D721Med (cell line): ENCODE results near the gene CAPZB.

Source experiments
- DNase-seq: peaks from one replicate; pipeline ENCODE4 v3.0.0; 2011; ENCODE audit warnings: low spot score; ENCODE audit not compliant: insufficient read length
- FAIRE-seq: peaks from 2 replicates; lab custom pipeline; 2011; peaks lifted over from hg19 to GRCh38; lab: Jason Lieb, UNC
- TF ChIP-seq, protein P1 (sequence below): IDR thresholded peaks from 2 replicates; pipeline ENCODE4 v1.5.1; 2012; ENCODE audit warnings: mild to moderate bottlenecking, control low read depth; ENCODE audit not compliant: insufficient read depth; ENCODE audit errors: missing control alignments

The CAPZB gene

GRCh38 chr1:19427087-19427781 is 58.1 kb downstream of the CAPZB start:
- DNase-seq (no peak), FAIRE-seq (no peak)

GRCh38 chr1:19426294-19427086 is 58.8 kb downstream of the CAPZB start:
- no peak for DNase-seq
- TF ChIP-seq, protein P1, sequence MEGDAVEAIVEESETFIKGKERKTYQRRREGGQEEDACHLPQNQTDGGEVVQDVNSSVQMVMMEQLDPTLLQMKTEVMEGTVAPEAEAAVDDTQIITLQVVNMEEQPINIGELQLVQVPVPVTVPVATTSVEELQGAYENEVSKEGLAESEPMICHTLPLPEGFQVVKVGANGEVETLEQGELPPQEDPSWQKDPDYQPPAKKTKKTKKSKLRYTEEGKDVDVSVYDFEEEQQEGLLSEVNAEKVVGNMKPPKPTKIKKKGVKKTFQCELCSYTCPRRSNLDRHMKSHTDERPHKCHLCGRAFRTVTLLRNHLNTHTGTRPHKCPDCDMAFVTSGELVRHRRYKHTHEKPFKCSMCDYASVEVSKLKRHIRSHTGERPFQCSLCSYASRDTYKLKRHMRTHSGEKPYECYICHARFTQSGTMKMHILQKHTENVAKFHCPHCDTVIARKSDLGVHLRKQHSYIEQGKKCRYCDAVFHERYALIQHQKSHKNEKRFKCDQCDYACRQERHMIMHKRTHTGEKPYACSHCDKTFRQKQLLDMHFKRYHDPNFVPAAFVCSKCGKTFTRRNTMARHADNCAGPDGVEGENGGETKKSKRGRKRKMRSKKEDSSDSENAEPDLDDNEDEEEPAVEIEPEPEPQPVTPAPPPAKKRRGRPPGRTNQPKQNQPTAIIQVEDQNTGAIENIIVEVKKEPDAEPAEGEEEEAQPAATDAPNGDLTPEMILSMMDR = no peak
- no peak for FAIRE-seq

More at GRCh38 chr1:19427087-19427781, 58.1 kb downstream of the CAPZB start:
- TF ChIP-seq, protein P1 = no peak

GRCh38 chr1:19425646-19426239 is 59.6 kb downstream of the CAPZB start:
- TF ChIP-seq, protein P1 = no peak
- no peak for FAIRE-seq
- DNase-seq = no peak

GRCh38 chr1:19424651-19425570 is 60.4 kb downstream of the CAPZB start:
- FAIRE-seq = no peak
- no peak for DNase-seq
- TF ChIP-seq, protein P1 = no peak

DNA sequence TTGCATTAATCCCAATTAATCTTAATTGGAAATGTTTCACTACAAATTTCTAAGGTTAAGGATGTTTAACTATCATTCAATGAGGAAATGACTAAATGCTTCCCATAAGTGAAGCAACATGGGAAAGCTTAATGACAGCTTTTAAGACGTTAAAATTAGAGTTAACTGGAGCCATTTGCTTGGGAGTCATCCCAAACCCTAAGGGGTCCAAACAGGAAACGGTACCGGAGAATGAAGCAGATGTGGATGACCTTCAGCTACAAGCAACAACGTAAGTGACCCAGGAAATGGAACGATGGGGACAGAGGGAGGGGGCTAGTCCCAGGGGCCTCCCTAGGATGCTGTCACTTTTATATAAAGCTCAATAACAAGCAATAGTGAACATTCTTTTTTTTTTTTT is 62.2 kb downstream of the CAPZB start:
- TF ChIP-seq, protein P1 = no peak
- FAIRE-seq (no peak), DNase-seq (no peak)

DNA sequence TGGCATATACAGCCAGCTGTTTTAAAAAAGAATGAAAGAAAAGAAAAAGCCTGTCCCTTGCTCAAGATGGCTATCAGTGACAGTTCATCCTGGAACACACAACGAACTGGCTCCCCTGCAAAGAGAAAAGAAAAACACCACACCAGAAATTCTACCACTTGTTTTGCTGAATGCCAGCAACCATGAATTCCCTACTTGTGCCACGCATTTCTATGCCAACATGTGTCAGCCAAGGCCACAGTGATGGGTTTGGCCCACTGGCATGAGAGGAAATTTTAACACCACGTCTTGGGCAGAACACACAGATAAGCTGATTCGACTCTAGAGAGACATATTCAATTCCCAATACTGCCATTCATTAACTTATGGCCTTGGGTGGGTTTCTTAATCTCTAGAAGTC is 64.0 kb downstream of the CAPZB start:
- FAIRE-seq = no peak
- TF ChIP-seq, protein P1 = no peak
- DNase-seq = no peak
